GM20431 (cell line): Measurements from ENCODE around the gene CASP14.
"Not testable (repeated sequence)": the region's sequence is repeated elsewhere in the genome, so short reads cannot be mapped to it uniquely, and the experiment has no call there.

Experiments used
- in situ Hi-C: fragments of 300-500 bp; cut with MseI, MboI; formaldehyde crosslinking; loops from one replicate; pipeline ENCODE4 v1.15.0; 2020; ENCODE audit warnings: low sequenced_read_pairs; ENCODE audit not compliant: unreplicated experiment

CASP14 gene, protein sequence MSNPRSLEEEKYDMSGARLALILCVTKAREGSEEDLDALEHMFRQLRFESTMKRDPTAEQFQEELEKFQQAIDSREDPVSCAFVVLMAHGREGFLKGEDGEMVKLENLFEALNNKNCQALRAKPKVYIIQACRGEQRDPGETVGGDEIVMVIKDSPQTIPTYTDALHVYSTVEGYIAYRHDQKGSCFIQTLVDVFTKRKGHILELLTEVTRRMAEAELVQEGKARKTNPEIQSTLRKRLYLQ

GRCh38 chr19:15048885-15049541, at the start of gene CASP14:
CASP14 (plus strand) TSS chr19:15049480; CDS start chr19:15052252, 2,772 bp downstream.
- in situ Hi-C loops: no loop called here

DNA sequence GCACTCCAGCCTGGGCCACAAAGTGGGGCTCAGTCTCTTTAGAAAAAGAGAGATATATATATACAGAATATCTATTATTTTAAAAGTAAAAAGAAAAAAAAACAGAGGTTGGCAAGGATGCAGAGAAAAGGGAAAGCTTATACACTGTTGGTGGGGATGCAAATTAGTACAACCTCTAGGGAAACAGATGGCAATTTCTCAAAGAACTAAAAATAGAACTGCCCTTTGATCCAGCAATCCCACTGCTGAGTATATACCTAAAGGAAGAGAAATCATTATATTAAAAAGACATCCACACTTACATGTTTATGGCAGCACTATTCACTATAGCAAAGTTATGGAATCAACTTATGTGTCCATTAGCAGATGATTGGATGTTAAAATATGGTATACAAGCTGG, 41.0 kb upstream of the CASP14 start:
- in situ Hi-C loops: no loop called here

DNA sequence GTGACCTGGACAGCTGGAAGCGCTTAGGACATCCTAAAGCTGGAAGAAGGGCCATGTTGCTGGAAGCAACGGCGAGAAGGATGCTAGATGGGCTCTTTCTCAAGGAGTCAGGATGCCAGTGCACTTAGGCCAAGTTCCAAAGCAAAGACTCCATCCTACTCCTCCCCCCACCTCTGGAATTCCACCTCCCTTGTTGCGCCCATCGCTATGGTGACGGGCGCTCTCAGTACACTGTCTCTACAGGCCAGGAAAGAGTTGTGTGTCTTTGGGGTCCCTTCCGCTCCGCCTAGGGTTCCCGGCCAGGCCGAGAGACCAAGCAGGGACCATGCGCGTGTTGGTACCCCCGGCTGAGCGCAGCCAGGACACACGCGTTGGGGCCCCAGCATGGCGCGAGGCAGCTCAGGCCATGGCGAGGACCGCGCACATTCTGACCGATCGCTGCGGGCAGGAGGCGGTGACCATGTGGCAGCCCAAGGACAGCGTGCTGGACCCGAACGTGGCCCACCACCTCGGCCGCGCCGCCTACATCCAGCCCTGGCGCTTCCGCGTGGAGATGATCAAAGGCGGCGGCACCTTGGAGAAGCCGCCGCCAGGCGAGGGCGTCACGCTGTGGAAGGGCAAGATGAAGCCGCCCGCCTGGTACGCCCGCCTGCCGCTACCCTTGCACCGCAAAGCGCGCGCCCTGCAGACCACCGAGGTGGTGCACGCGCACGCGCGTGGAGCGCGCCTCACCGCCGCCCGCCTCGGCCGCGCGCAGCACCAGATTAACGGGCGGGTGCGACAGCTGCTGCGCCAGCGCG, 38.6 kb upstream of the CASP14 start:
- in situ Hi-C loops: no loop called here

GRCh38 chr19:15014579-15014978, 34.7 kb upstream of the CASP14 start:
- in situ Hi-C loops: no loop called here

- in situ Hi-C loops: no loop called here
Observed at GRCh38 chr19:15015946-15016542, 33.2 kb upstream of the CASP14 start.

GRCh38 chr19:15018836-15019235, 30.4 kb upstream of the CASP14 start:
- in situ Hi-C loops: not testable (repeated sequence)

- in situ Hi-C loops: no loop called here
Observed at GRCh38 chr19:15021286-15022007, 27.8 kb upstream of the CASP14 start.

DNA sequence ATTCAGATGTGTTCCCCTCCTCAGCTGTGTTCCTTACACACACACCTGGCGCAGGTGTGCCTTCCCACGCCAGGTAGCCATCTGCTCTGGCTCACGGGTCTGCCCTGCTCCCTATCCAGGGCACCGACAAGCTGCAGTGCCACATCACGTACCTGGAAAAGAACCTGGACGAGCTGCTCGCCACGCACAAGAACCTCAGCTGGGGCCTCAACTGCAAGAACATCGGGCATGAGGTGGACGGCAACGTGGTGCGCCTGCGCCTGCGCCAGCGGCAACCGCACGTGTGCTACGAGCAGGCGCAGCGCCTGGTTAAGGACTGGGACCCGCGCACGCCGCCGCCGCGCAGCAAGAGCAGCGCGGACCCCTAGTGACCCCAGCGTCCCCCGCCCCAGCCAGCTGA, 26.5 kb upstream of the CASP14 start:
- in situ Hi-C loops: no loop called here

DNA sequence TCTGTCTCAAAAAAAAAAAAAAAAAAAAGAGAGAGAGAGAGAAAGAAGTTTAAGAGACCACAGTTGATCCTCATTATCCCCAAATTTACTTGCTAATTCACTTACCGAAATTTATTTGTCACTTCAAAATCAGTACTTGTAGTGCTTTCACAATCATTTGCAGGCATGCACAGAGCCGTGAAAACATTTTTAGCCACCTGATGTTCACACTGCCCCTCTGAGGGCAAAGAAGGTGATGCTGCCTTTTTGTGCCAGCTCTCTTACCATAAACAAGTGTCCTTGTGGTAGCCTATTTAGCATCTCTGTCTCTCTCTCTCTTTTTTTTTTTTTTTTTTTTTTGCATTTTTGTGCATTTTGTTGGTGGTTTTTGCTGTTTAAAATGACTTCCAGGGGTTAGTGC, 24.1 kb upstream of the CASP14 start:
- in situ Hi-C loops: no loop called here

DNA sequence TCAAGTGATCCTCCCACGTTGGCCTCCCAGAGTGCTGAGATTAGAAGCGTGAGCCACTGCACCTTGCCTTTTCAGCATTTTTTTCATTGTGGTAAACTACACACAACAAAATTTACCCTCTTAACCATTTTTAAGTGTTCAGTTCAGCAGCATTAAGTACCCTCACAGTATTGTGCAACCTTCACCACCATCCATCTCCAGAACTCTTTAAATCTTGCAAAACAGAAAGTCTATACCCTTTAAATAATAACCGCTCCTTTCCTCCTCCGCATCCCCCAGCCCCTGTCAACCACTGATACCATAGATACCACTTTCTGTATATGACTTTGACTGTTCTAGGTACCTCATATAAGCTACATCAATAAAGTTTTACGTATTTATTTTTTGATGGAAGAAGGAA, 20.8 kb upstream of the CASP14 start:
- in situ Hi-C loops: no loop called here

- in situ Hi-C loops: no loop called here
Observed at GRCh38 chr19:15031675-15032074, 17.6 kb upstream of the CASP14 start.

DNA sequence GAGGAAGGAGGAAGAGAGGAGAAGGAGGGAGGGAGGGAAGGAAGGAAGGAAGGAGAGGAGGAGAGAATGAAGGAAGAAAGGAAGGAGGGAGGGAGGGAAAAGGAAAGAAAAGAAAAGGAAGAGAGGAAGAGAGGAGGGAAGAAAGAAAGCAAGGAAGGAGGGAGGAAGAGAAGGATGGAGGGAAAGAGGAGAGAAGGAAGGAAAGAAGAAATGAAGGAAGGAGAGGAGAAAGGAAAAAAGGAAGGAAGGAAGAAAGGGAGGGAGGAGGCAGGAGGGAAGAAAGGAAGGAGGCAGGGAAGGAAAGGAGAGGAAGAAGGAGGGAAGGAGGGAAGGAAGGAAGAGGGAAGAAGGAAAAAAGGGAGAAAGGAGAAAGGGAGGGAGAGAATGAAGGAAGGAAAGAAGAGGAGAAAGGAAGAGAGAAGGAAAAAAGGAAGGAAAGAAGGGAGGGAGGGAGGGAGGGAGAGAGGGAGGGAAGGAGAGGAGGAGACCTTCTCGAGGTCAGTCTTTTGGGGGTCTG, 13.4 kb upstream of the CASP14 start:
- in situ Hi-C loops: no loop called here

GRCh38 chr19:15037586-15037985, 11.7 kb upstream of the CASP14 start:
- in situ Hi-C loops: no loop called here

DNA sequence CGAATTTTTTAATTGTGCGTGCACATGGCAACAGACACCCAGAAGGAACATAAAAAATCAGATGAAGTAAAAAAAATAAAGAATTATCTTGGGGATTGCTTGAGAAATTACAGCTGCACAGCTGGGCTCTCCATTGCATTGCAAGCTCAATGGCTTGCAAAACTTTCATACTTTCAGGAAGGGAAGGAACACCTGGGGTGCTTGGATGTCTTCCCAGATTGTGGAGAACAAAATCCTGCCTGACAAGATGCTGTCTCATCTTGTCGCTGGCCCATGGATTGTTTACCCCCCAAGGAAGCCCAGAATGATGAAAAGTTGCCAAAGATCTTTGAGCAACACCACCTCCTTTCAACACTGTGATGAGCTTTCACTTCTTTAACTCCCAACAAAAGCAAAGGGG, 11.0 kb upstream of the CASP14 start:
- in situ Hi-C loops: no loop called here

GRCh38 chr19:15042003-15042402, 7.3 kb upstream of the CASP14 start:
- in situ Hi-C loops: no loop called here

GRCh38 chr19:15042826-15043225, 6.5 kb upstream of the CASP14 start:
- in situ Hi-C loops: no loop called here

GRCh38 chr19:15045506-15045905, 3.8 kb upstream of the CASP14 start:
- in situ Hi-C loops: no loop called here

GRCh38 chr19:15047680-15048079, 1.6 kb upstream of the CASP14 start:
- in situ Hi-C loops: no loop called here

GRCh38 chr19:15048128-15048527, 1.2 kb upstream of the CASP14 start:
- in situ Hi-C loops: no loop called here

DNA sequence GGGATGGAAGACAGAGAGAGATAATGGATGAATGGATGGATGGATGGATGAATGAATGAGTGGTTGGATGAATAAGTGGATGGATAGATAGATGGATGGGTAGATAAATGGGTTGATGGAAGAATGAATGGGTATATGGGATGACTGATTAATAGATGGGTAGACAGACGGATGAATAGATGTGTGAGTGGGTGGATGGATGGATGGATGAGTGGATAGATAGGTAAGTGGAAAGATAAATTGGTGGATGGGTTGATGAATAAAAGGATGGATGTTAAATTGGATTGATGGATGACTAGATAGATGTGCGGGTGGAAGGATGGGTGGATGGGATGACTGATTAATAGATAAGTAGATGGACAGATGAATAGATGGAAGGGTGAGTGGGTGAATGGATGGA, 1.4 kb downstream of the CASP14 start:
- in situ Hi-C loops: no loop called here
